ENCODE results near the gene TMEM45A. TPM values are rescaled to one million over a fixed set of nuclear protein-coding genes. Genes with fewer than 3 reads are reported as not detected.

Gene TMEM45A
- total and polyA plus RNA-seq, 2 donors (not counting 1 experiment from before 2014, with no cell fraction given) = 26.4 to 71.4 TPM

- H4K20me1 ChIP-seq (ENCODE audit: control insufficient read depth, extremely low read depth, insufficient read depth, low read length) = no peaks in the 10 kb centered on the region
- H3K27ac ChIP-seq (ENCODE audit: insufficient read depth, low read length) = no peak overlapping the region
- H3K9me3 ChIP-seq (ENCODE audit: control insufficient read depth, insufficient read depth, low read depth, low read length) = no peaks in the 10 kb centered on the region
- no peak overlapping the region for H2AFZ ChIP-seq (ENCODE audit: low read length)
- H3K4me2 ChIP-seq (ENCODE audit: extremely low read depth, insufficient read depth, low read length) = no peak overlapping the region
- no peaks in the 10 kb centered on the region for H3K36me3 ChIP-seq (ENCODE audit: control insufficient read depth, insufficient read depth, low read length)
- H3K79me2 ChIP-seq (ENCODE audit: control insufficient read depth, insufficient read depth, low read length) = no peaks in the 10 kb centered on the region
- no peak for DNase-seq (ENCODE audit: low read depth in 2 of 2)
- H3K9ac ChIP-seq (ENCODE audit: insufficient read depth, low read length) = no peak overlapping the region
- H3K4me1 ChIP-seq (ENCODE audit: control insufficient read depth, extremely low read depth, insufficient read depth, low read length) = no peaks in the 10 kb centered on the region
- TF ChIP-seq CTCF (conservative IDR thresholded peaks at IDR 0.05 in 1 of 2, IDR thresholded peaks at IDR 0.05 in 1 of 2; ENCODE audit: low read depth in 1 of 2, low read length in 2 of 2) (no peak), EZH2 (IDR thresholded peaks at IDR 0.05; ENCODE audit: low read length, missing control alignments) (no peak)
- H3K27me3 ChIP-seq (ENCODE audit: control insufficient read depth, insufficient read depth, low read length) = no peaks in the 10 kb centered on the region
- H3K4me3 ChIP-seq (replicated peaks in 1 of 4; ENCODE audit: control extremely low read depth in 1 of 4, insufficient read depth in 1 of 4, low read depth in 3 of 4, low read length in 4 of 4) = no peak overlapping the region
Measured at GRCh38 chr3:100465892-100466777, 26.3 kb upstream of the TMEM45A start.

- DNase-seq (ENCODE audit: low read depth in 2 of 2) = no peak
- Histone ChIP-seq H3K9me3 (ENCODE audit: control insufficient read depth, insufficient read depth, low read depth, low read length) (no peaks in the 10 kb centered on the region), H3K4me1 (ENCODE audit: control insufficient read depth, extremely low read depth, insufficient read depth, low read length) (no peaks in the 10 kb centered on the region), H3K4me3 (replicated peaks in 1 of 4; ENCODE audit: control extremely low read depth in 1 of 4, insufficient read depth in 1 of 4, low read depth in 3 of 4, low read length in 4 of 4) (no peak overlapping the region), H3K4me2 (ENCODE audit: extremely low read depth, insufficient read depth, low read length) (no peak overlapping the region), H4K20me1 (ENCODE audit: control insufficient read depth, extremely low read depth, insufficient read depth, low read length) (no peaks in the 10 kb centered on the region), H3K27me3 (ENCODE audit: control insufficient read depth, insufficient read depth, low read length) (no peaks in the 10 kb centered on the region), H3K79me2 (ENCODE audit: control insufficient read depth, insufficient read depth, low read length) (no peaks in the 10 kb centered on the region), H3K36me3 (ENCODE audit: control insufficient read depth, insufficient read depth, low read length) (no peaks in the 10 kb centered on the region), H2AFZ (ENCODE audit: low read length) (no peak overlapping the region), H3K27ac (ENCODE audit: insufficient read depth, low read length) (no peak overlapping the region), H3K9ac (ENCODE audit: insufficient read depth, low read length) (no peak overlapping the region)
- TF ChIP-seq EZH2 (IDR thresholded peaks at IDR 0.05; ENCODE audit: low read length, missing control alignments) (no peak), CTCF (conservative IDR thresholded peaks at IDR 0.05 in 1 of 2, IDR thresholded peaks at IDR 0.05 in 1 of 2; ENCODE audit: low read depth in 1 of 2, low read length in 2 of 2) (no peak)
Measured at GRCh38 chr3:100467133-100467532, 25.3 kb upstream of the TMEM45A start.

- Histone ChIP-seq H3K27me3 (ENCODE audit: control insufficient read depth, insufficient read depth, low read length) (no peaks in the 10 kb centered on the region), H3K79me2 (ENCODE audit: control insufficient read depth, insufficient read depth, low read length) (no peaks in the 10 kb centered on the region), H4K20me1 (ENCODE audit: control insufficient read depth, extremely low read depth, insufficient read depth, low read length) (no peaks in the 10 kb centered on the region), H3K36me3 (ENCODE audit: control insufficient read depth, insufficient read depth, low read length) (no peaks in the 10 kb centered on the region), H3K9ac (ENCODE audit: insufficient read depth, low read length) (no peak overlapping the region), H3K4me1 (ENCODE audit: control insufficient read depth, extremely low read depth, insufficient read depth, low read length) (no peaks in the 10 kb centered on the region), H3K4me3 (replicated peaks in 1 of 4; ENCODE audit: control extremely low read depth in 1 of 4, insufficient read depth in 1 of 4, low read depth in 3 of 4, low read length in 4 of 4) (no peak overlapping the region), H3K27ac (ENCODE audit: insufficient read depth, low read length) (no peak overlapping the region), H3K9me3 (ENCODE audit: control insufficient read depth, insufficient read depth, low read depth, low read length) (no peaks in the 10 kb centered on the region), H3K4me2 (ENCODE audit: extremely low read depth, insufficient read depth, low read length) (no peak overlapping the region), H2AFZ (ENCODE audit: low read length) (no peak overlapping the region)
- TF ChIP-seq CTCF (conservative IDR thresholded peaks at IDR 0.05 in 1 of 2, IDR thresholded peaks at IDR 0.05 in 1 of 2; ENCODE audit: low read depth in 1 of 2, low read length in 2 of 2) = no peak
- TF ChIP-seq EZH2 (IDR thresholded peaks at IDR 0.05; ENCODE audit: low read length, missing control alignments) = no peak
- DNase-seq (ENCODE audit: low read depth in 2 of 2) = no peak
Measured at GRCh38 chr3:100468676-100469075, 23.7 kb upstream of the TMEM45A start.

Data from fibroblast of lung (primary cell).